OCI-LY3 (cell line): ENCODE results near the gene HPS6.

ENCODE experiments used
- H2AFZ ChIP-seq: fragments of 200-600, 300-600 bp; shearing (Covaris generic); 2 replicates; pipeline ENCODE4 v1.6.0; 2014; ENCODE audit warnings: antibody characterized with exemption, low read depth, low read length
- H3K27ac ChIP-seq: fragments of 200-600, 300-600 bp; sonication (generic); 2 replicates; pipeline ENCODE4 v1.5.1; 2014; ENCODE audit warnings: mild to moderate bottlenecking, low read length, moderate library complexity, mixed read lengths
- H3K27me3 ChIP-seq: fragments of 200-600, 300-600 bp; sonication (generic); 2 replicates; pipeline ENCODE4 v1.6.1; 2014; ENCODE audit warnings: low read depth, low read length, mixed read lengths
- H3K36me3 ChIP-seq: fragments of 200-600, 300-600 bp; sonication (generic); replicated peaks from 2 replicates; pipeline ENCODE3; 2014; ENCODE audit warnings: low read depth, low read length, mixed read lengths
- H3K4me1 ChIP-seq: fragments of 300-600, 200-600 bp; sonication (generic); 2 replicates; pipeline ENCODE4 v1.6.1; 2014; ENCODE audit warnings: low read length, mixed read lengths
- H3K4me2 ChIP-seq: fragments of 200-600, 300-600 bp; sonication (generic); 2 replicates; pipeline ENCODE4 v1.6.1; 2014; ENCODE audit warnings: low read length, mixed read lengths
- H3K4me3 ChIP-seq: fragments of 300-600, 200-600 bp; sonication (generic); 2 replicates; pipeline ENCODE4 v1.5.1; 2014; ENCODE audit warnings: antibody characterized with exemption, mild to moderate bottlenecking, low read length, moderate library complexity
- H3K79me2 ChIP-seq: fragments of 300-600, 200-600 bp; shearing (Covaris generic); 2 replicates; pipeline ENCODE4 v1.6.1; 2014; ENCODE audit warnings: mild to moderate bottlenecking, low read length, mixed read lengths
- H3K9ac ChIP-seq: fragments of 300-600, 200-600 bp; shearing (Covaris generic); 2 replicates; pipeline ENCODE4 v1.6.0; 2014; ENCODE audit warnings: mild to moderate bottlenecking, low read length, moderate library complexity
- H3K9me3 ChIP-seq: fragments of 200-600, 300-600 bp; shearing (Covaris generic); 2 replicates; pipeline ENCODE4 v1.6.1; 2014; ENCODE audit warnings: low read length, mixed read lengths; ENCODE audit not compliant: insufficient read depth
- H4K20me1 ChIP-seq: fragments of 200-600, 300-600 bp; sonication (generic); 2 replicates; pipeline ENCODE4 v1.6.1; 2016; ENCODE audit warnings: low read length, mixed read lengths; ENCODE audit not compliant: insufficient read depth
- EZH2phosphoT487 ChIP-seq: fragments of 200-600 bp; shearing (Covaris generic); IDR thresholded peaks from 2 replicates; pipeline ENCODE4 v1.6.1; 2018; ENCODE audit warnings: antibody characterized with exemption, mixed run types, low read depth
- TF ChIP-seq, protein P1 (sequence below): fragments of 200-600, 300-600 bp; sonication (generic); IDR thresholded peaks from 2 replicates; pipeline ENCODE4 v1.5.1; 2014; ENCODE audit warnings: antibody characterized with exemption, low read length, low read depth

The HPS6 gene

DNA sequence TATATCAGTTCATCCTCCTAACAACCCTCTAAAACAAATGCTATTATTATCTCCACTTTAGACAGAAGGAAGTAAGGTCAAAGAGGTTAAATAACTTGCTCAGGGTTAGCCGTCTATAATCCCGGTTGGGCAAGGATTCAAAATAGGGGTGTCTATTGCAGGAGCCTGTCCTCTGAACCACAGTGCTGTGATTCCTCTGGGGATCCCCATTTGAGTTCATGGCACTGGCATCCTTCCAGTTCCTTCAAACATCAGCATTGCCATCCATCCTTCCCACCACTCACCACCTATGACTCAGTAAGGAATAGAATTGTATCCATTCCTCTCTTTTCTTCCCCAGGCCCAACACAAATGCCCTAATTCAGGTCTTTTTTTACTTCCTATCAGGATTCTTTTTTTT, 25.6 kb downstream of the HPS6 start:
- H4K20me1 ChIP-seq = no peaks in the 10 kb centered on the region
- H3K36me3 ChIP-seq = no peaks in the 10 kb centered on the region
- no peak overlapping the region for H3K4me3 ChIP-seq
- no peak overlapping the region for H3K4me2 ChIP-seq
- no peak overlapping the region for H2AFZ ChIP-seq
- H3K9ac ChIP-seq = no peak overlapping the region
- peaks cover 4% of the 10 kb centered on the region; the same call in 1 of the 2 replicates for H3K4me1 ChIP-seq
- no peak overlapping the region for H3K27ac ChIP-seq
- TF ChIP-seq, protein P1, sequence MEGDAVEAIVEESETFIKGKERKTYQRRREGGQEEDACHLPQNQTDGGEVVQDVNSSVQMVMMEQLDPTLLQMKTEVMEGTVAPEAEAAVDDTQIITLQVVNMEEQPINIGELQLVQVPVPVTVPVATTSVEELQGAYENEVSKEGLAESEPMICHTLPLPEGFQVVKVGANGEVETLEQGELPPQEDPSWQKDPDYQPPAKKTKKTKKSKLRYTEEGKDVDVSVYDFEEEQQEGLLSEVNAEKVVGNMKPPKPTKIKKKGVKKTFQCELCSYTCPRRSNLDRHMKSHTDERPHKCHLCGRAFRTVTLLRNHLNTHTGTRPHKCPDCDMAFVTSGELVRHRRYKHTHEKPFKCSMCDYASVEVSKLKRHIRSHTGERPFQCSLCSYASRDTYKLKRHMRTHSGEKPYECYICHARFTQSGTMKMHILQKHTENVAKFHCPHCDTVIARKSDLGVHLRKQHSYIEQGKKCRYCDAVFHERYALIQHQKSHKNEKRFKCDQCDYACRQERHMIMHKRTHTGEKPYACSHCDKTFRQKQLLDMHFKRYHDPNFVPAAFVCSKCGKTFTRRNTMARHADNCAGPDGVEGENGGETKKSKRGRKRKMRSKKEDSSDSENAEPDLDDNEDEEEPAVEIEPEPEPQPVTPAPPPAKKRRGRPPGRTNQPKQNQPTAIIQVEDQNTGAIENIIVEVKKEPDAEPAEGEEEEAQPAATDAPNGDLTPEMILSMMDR = no peak
- no peak for TF ChIP-seq EZH2phosphoT487
- no peaks in the 10 kb centered on the region for H3K79me2 ChIP-seq
- H3K27me3 ChIP-seq = no peaks in the 10 kb centered on the region
- H3K9me3 ChIP-seq = no peaks in the 10 kb centered on the region

DNA sequence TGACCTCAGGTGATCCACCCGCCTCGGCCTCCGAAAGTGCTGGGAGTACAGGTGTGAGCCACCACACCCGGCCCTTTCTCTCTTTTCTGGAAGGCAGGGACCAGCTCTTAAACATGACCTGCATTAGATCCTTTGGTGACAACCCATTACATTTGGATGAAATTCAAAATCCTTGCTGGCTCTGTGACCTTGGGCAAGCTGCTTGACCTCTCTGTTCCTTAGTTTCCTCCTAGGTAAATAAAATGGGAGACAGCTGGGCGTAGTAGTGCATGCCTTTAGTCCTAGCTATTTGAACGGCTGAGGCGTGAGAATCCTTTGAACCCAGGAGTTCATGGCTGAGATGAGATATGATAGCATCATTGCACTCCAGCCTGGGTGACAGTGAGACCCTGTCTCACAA, 31.3 kb downstream of the HPS6 start:
- H4K20me1 ChIP-seq = no peaks in the 10 kb centered on the region
- H2AFZ ChIP-seq = no peak overlapping the region
- H3K9ac ChIP-seq = no peak overlapping the region
- H3K9me3 ChIP-seq = no peaks in the 10 kb centered on the region
- no peaks in the 10 kb centered on the region for H3K27me3 ChIP-seq
- H3K4me3 ChIP-seq = no peak overlapping the region
- H3K4me2 ChIP-seq = no peak overlapping the region
- H3K4me1 ChIP-seq = no peaks in the 10 kb centered on the region
- TF ChIP-seq, protein P1 = no peak
- no peak for TF ChIP-seq EZH2phosphoT487
- H3K27ac ChIP-seq = no peak overlapping the region
- H3K36me3 ChIP-seq = no peaks in the 10 kb centered on the region
- no peaks in the 10 kb centered on the region for H3K79me2 ChIP-seq

DNA sequence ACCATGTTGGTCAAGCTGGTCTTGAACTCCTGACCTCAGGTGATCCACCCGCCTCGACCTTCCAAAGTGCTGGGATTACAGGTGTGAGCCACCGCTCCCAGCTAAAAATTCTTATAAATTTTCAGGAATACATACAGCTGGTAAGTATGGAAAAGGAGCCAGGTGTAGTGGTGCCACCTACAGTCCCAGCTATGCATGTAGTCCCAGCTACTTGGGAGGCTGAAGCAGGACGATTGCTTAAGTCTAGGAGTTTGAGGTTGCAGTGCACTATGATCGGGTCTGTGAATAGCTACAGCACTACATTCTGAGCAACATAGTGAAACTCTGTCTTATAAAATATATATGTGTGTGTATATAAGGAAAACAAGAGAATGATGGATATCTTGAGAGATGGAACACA, 36.0 kb downstream of the HPS6 start:
- no peaks in the 10 kb centered on the region for H3K36me3 ChIP-seq
- no peak overlapping the region for H3K9ac ChIP-seq
- H3K4me3 ChIP-seq = no peak overlapping the region
- H3K27ac ChIP-seq = no peak overlapping the region
- H3K9me3 ChIP-seq = no peaks in the 10 kb centered on the region
- H4K20me1 ChIP-seq = no peaks in the 10 kb centered on the region
- H2AFZ ChIP-seq = no peak overlapping the region
- no peak overlapping the region for H3K4me2 ChIP-seq
- H3K27me3 ChIP-seq = no peaks in the 10 kb centered on the region
- no peaks in the 10 kb centered on the region for H3K4me1 ChIP-seq
- no peaks in the 10 kb centered on the region for H3K79me2 ChIP-seq
- no peak for TF ChIP-seq EZH2phosphoT487
- TF ChIP-seq, protein P1 = no peak

DNA sequence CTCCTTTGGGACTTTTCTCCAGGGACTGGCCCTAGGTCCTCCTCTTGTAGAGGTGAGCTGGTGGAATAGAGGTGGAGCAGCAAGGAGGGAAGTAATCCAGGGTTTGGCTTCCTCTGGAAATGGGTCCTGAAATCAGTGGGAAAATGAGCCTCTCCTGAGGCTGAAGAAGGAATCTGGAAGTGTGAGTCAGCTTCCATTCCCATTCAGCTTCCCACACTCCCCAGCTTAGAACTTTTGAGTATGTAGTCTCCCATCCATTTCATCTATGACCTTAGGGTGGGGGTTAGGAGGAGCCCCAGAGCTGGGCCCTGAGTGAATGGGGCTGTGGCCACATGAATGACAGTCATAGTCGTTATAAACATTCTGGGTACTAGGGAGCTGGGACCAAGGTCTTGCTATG, 37.3 kb downstream of the HPS6 start:
- TF ChIP-seq, protein P1 = no peak
- no peak for TF ChIP-seq EZH2phosphoT487
- no peak overlapping the region for H3K27ac ChIP-seq
- no peaks in the 10 kb centered on the region for H4K20me1 ChIP-seq
- H3K36me3 ChIP-seq = no peaks in the 10 kb centered on the region
- no peaks in the 10 kb centered on the region for H3K79me2 ChIP-seq
- H3K27me3 ChIP-seq = no peaks in the 10 kb centered on the region
- no peaks in the 10 kb centered on the region for H3K9me3 ChIP-seq
- no peak overlapping the region for H3K4me3 ChIP-seq
- H3K4me1 ChIP-seq = no peaks in the 10 kb centered on the region
- no peak overlapping the region for H3K4me2 ChIP-seq
- H3K9ac ChIP-seq = no peak overlapping the region
- no peak overlapping the region for H2AFZ ChIP-seq
